ENCODE data around the gene JARID2. TPM values are rescaled to one million over a fixed set of nuclear protein-coding genes. Genes with fewer than 3 reads are reported as not detected.

JARID2 gene
- total RNA-seq, 1 experiment from 2014 or later, result 180 TPM

GRCh38 chr6:15426395-15426794 lies 180.5 kb downstream of the JARID2 start (continued):
- TF ChIP-seq, protein P1, sequence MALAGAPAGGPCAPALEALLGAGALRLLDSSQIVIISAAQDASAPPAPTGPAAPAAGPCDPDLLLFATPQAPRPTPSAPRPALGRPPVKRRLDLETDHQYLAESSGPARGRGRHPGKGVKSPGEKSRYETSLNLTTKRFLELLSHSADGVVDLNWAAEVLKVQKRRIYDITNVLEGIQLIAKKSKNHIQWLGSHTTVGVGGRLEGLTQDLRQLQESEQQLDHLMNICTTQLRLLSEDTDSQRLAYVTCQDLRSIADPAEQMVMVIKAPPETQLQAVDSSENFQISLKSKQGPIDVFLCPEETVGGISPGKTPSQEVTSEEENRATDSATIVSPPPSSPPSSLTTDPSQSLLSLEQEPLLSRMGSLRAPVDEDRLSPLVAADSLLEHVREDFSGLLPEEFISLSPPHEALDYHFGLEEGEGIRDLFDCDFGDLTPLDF (CRISPR knock-in tag; IDR thresholded peaks at IDR 0.05), result no peak
- no peak for TF ChIP-seq MXD4 (CRISPR knock-in tag; IDR thresholded peaks at IDR 0.05; ENCODE audit: borderline replicate concordance)
- TF ChIP-seq NFATC4 (CRISPR knock-in tag; IDR thresholded peaks at IDR 0.05), result no peak
- TF ChIP-seq, protein P2, sequence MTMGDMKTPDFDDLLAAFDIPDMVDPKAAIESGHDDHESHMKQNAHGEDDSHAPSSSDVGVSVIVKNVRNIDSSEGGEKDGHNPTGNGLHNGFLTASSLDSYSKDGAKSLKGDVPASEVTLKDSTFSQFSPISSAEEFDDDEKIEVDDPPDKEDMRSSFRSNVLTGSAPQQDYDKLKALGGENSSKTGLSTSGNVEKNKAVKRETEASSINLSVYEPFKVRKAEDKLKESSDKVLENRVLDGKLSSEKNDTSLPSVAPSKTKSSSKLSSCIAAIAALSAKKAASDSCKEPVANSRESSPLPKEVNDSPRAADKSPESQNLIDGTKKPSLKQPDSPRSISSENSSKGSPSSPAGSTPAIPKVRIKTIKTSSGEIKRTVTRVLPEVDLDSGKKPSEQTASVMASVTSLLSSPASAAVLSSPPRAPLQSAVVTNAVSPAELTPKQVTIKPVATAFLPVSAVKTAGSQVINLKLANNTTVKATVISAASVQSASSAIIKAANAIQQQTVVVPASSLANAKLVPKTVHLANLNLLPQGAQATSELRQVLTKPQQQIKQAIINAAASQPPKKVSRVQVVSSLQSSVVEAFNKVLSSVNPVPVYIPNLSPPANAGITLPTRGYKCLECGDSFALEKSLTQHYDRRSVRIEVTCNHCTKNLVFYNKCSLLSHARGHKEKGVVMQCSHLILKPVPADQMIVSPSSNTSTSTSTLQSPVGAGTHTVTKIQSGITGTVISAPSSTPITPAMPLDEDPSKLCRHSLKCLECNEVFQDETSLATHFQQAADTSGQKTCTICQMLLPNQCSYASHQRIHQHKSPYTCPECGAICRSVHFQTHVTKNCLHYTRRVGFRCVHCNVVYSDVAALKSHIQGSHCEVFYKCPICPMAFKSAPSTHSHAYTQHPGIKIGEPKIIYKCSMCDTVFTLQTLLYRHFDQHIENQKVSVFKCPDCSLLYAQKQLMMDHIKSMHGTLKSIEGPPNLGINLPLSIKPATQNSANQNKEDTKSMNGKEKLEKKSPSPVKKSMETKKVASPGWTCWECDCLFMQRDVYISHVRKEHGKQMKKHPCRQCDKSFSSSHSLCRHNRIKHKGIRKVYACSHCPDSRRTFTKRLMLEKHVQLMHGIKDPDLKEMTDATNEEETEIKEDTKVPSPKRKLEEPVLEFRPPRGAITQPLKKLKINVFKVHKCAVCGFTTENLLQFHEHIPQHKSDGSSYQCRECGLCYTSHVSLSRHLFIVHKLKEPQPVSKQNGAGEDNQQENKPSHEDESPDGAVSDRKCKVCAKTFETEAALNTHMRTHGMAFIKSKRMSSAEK (CRISPR knock-in tag; IDR thresholded peaks at IDR 0.05; ENCODE audit: borderline replicate concordance), result no peak
- no peak for TF ChIP-seq OVOL2 (CRISPR knock-in tag; IDR thresholded peaks at IDR 0.05; ENCODE audit: borderline replicate concordance)
- no peak for TF ChIP-seq ZNF423 (CRISPR knock-in tag; IDR thresholded peaks at IDR 0.05)
- no peak for TF ChIP-seq ATF2 (CRISPR knock-in tag; IDR thresholded peaks at IDR 0.05; ENCODE audit: borderline replicate concordance, low read depth)
- TF ChIP-seq, protein P3, sequence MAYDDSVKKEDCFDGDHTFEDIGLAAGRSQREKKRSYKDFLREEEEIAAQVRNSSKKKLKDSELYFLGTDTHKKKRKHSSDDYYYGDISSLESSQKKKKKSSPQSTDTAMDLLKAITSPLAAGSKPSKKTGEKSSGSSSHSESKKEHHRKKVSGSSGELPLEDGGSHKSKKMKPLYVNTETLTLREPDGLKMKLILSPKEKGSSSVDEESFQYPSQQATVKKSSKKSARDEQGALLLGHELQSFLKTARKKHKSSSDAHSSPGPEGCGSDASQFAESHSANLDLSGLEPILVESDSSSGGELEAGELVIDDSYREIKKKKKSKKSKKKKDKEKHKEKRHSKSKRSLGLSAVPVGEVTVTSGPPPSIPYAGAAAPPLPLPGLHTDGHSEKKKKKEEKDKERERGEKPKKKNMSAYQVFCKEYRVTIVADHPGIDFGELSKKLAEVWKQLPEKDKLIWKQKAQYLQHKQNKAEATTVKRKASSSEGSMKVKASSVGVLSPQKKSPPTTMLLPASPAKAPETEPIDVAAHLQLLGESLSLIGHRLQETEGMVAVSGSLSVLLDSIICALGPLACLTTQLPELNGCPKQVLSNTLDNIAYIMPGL (CRISPR knock-in tag; IDR thresholded peaks at IDR 0.05), result no peak
- TF ChIP-seq IRF1 (CRISPR knock-in tag; IDR thresholded peaks at IDR 0.05), result no peak
- TF ChIP-seq IRF2 (CRISPR knock-in tag; IDR thresholded peaks at IDR 0.05; ENCODE audit: borderline replicate concordance, low read depth), result no peak
- no peak for TF ChIP-seq ZNF219 (CRISPR knock-in tag; IDR thresholded peaks at IDR 0.05; ENCODE audit: borderline replicate concordance)
- TF ChIP-seq ZNF121 (CRISPR knock-in tag; IDR thresholded peaks at IDR 0.05), result no peak

DNA sequence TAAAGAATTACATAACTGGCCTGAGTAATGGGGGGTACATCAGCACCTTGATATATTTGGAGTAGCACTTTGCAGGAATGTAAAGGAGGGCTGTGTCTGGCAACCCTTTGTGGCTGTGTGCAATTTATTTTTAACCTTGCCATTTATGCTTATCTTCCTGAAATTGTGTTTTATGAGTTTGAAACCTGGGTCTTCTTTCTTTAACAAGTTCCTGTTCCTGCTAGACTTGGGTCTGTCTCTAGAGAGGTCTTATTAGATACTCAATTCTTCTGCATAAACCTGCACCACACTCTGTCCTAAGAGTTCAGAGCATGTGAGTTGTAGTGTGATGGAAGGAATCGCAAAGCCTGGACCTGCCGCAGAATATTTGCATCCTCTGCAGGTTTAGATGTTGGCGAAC lies 181.0 kb downstream of the JARID2 start:
- Mint-ChIP-seq H3K27ac (no peak overlapping the region), H3K4me3 (no peak overlapping the region)
- POLR2A ChIA-PET, result no interaction called here

More for the DNA sequence above, 181.0 kb downstream of the JARID2 start:
- TF ChIP-seq ZNF317 (CRISPR knock-in tag; IDR thresholded peaks at IDR 0.05; ENCODE audit: borderline replicate concordance, low read depth) (no peak), CREB1 (CRISPR knock-in tag; IDR thresholded peaks at IDR 0.05) (no peak), SMAD3 (CRISPR knock-in tag; IDR thresholded peaks at IDR 0.05; ENCODE audit: borderline replicate concordance) (no peak)
- TF ChIP-seq, protein P4, sequence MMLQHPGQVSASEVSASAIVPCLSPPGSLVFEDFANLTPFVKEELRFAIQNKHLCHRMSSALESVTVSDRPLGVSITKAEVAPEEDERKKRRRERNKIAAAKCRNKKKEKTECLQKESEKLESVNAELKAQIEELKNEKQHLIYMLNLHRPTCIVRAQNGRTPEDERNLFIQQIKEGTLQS (CRISPR knock-in tag; conservative IDR thresholded peaks at IDR 0.05), result no peak
- no peak for ATAC-seq
- H3K36me3 Mint-ChIP-seq, result no peaks in the 10 kb centered on the region
- CTCF ChIA-PET, result no interaction called here
- H3K4me1 Mint-ChIP-seq, result peaks cover 97% of the 10 kb centered on the region
- no peaks in the 10 kb centered on the region for H3K27me3 Mint-ChIP-seq (ENCODE audit: low read depth)
- H3K9me3 Mint-ChIP-seq, result no peaks in the 10 kb centered on the region
- no peak for DNase-seq (ENCODE audit: low spot score)

Measured in WTC11 (cell line).